ENCODE measurements around the gene TICAM2. TPM values are rescaled to one million over a fixed set of nuclear protein-coding genes. Genes with fewer than 3 reads are reported as not detected.

TICAM2 gene
- total and polyA plus RNA-seq, 9 of the 15 experiments (the other 6 are each of a cell fraction or from before 2014, with no cell fraction given): 0.15 to 1.8 (median 0.98) TPM

DNA sequence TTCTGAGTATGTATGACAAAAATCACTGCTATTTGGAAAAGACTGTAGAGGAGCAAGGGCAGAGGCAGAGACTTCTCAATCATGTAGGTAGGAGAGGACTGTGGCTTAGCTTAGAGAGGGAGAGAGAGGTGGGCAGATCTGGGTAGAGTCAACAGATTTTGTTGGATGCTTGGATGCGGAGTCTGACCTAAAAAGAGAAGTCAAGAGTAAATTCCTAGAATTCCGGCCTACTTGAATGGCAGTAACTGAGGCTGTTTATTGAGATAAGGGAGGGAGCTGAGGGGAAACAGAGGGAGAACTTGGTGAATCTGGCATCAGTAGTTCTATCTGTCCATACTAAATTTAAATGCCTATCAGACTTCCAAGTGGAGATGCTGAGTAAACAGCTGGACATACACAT, 2.4 kb downstream of the TICAM2 start:
- H3K4me2 ChIP-seq (ENCODE audit: insufficient read depth, low read length): no peak overlapping the region
- H3K9ac ChIP-seq (ENCODE audit: insufficient read depth in 1 of 2, low read depth in 2 of 2, low read length in 2 of 2): no peak overlapping the region
- peaks cover 15% of the 10 kb centered on the region; the same call in 2 of the 3 replicates for H3K36me3 ChIP-seq (ENCODE audit: control insufficient read depth, insufficient read depth, low read length)
- in situ Hi-C loops (cut with MboI) (loop anchor here (25.0 kb wide), 1 partner anchor 1913 kb away; no protein-coding TSS in a partner anchor), intact Hi-C loops (cut with micrococcal nuclease) (no loop called here)
- TF ChIP-seq, protein P1, sequence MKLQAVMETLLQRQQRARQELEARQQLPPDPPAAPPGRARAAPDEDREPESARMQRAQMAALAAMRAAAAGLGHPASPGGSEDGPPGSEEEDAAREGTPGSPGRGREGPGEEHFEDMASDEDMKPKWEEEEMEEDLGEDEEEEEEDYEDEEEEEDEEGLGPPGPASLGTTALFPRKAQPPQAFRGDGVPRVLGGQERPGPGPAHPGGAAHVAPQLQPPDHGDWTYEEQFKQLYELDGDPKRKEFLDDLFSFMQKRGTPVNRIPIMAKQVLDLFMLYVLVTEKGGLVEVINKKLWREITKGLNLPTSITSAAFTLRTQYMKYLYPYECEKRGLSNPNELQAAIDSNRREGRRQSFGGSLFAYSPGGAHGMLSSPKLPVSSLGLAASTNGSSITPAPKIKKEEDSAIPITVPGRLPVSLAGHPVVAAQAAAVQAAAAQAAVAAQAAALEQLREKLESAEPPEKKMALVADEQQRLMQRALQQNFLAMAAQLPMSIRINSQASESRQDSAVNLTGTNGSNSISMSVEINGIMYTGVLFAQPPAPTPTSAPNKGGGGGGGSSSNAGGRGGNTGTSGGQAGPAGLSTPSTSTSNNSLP (IDR thresholded peaks at IDR 0.05; ENCODE audit: borderline replicate concordance, low read depth, low read length): no peak
- TF ChIP-seq BRD4 (IDR thresholded peaks at IDR 0.05) (no peak), ATF7 (IDR thresholded peaks at IDR 0.05) (no peak), SMARCA5 (IDR thresholded peaks at IDR 0.05) (no peak), TEAD4 (IDR thresholded peaks at IDR 0.05; ENCODE audit: low read length) (no peak), TEAD4 (CRISPR knock-in tag; IDR thresholded peaks at IDR 0.05; ENCODE audit: borderline replicate concordance) (no peak), THRAP3 (IDR thresholded peaks at IDR 0.05; ENCODE audit: borderline replicate concordance) (no peak), POLR2AphosphoS2 (IDR thresholded peaks at IDR 0.05; ENCODE audit: low read length) (no peak), NR3C1 (CRISPR knock-in tag; IDR thresholded peaks at IDR 0.05) (no peak)
- TF ChIP-seq, protein P2, sequence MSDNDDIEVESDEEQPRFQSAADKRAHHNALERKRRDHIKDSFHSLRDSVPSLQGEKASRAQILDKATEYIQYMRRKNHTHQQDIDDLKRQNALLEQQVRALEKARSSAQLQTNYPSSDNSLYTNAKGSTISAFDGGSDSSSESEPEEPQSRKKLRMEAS (CRISPR knock-in tag; IDR thresholded peaks at IDR 0.05): no peak
- TF ChIP-seq, protein P3, sequence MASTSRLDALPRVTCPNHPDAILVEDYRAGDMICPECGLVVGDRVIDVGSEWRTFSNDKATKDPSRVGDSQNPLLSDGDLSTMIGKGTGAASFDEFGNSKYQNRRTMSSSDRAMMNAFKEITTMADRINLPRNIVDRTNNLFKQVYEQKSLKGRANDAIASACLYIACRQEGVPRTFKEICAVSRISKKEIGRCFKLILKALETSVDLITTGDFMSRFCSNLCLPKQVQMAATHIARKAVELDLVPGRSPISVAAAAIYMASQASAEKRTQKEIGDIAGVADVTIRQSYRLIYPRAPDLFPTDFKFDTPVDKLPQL (IDR thresholded peaks at IDR 0.05; ENCODE audit: extremely low read depth, insufficient read length): no peak
- no peaks in the 10 kb centered on the region for H3K9me3 ChIP-seq (replicated peaks; ENCODE audit: control insufficient read depth, insufficient read depth, low read depth, low read length)
- no TSS peak for BruUV-seq (replicated peaks)
- no peak overlapping the region for H3K27ac ChIP-seq (ENCODE audit: extremely low read depth, low read depth, low read length)
- peaks cover 3 to 8% of the 10 kb centered on the region in 2 experiments; a peak in 2 of 5 replicates for H3K4me1 ChIP-seq (replicated peaks in 1 of 2; ENCODE audit: control insufficient read depth in 2 of 2, insufficient read depth in 2 of 2, low read length in 2 of 2)
- WGBS (ENCODE audit: insufficient coverage, low coverage, missing lambda C conversion rate): 70% methylated on average over 2 of the region's 2 CpGs
- H3K9me1 ChIP-seq (ENCODE audit: control insufficient read depth, insufficient read depth, low read length): no peaks in the 10 kb centered on the region
- no peaks in the 10 kb centered on the region for H4K20me1 ChIP-seq (replicated peaks; ENCODE audit: control insufficient read depth, insufficient read depth, low read length)
- POLR2A ChIA-PET: interaction anchor here (1.5 to 1.6 kb wide), 2 partner anchors 9 to 12 kb away, joined by 3 to 4 read pairs; no protein-coding TSS in a partner anchor
- FAIRE-seq (peak; percentile 19), ATAC-seq (no peak), DNase-seq (ENCODE audit: extremely low read depth in 1 of 4, low spot score in 3 of 4) (no peak)
- no peak overlapping the region for H2AFZ ChIP-seq (ENCODE audit: low read depth, low read length)
- H3K27me3 ChIP-seq (ENCODE audit: control insufficient read depth in 2 of 2, insufficient read depth in 2 of 2, low read length in 2 of 2): no peaks in the 10 kb centered on the region
- no peaks in the 10 kb centered on the region for H3K79me2 ChIP-seq (ENCODE audit: control insufficient read depth, insufficient read depth, low read length)
- CTCF ChIA-PET (ENCODE audit: low intra/inter-chr PET ratio): no interaction called here
- H3K4me3 ChIP-seq: no peak overlapping the region
